SK-N-SH (cell line): ENCODE results near the gene POM121L12. TPM values are rescaled to one million over a fixed set of nuclear protein-coding genes. Genes with fewer than 3 reads are reported as not detected.

ENCODE experiments used
- CTCF ChIA-PET: fragments of 300-600, 350-600 bp; formaldehyde crosslinking; extraction: SDS; loops from one replicate; lab custom pipeline; 2021; lab: Yijun Ruan, JAX
- POLR2A ChIA-PET: fragments of 350-600 bp; sonication (Branson Sonifier 250); formaldehyde crosslinking; extraction: SDS; loops from one replicate; lab custom pipeline; 2020; ENCODE audit warnings: antibody characterized with exemption, inconsistent platforms; lab: Yijun Ruan, JAX
- DNase-seq: peaks from one replicate; pipeline ENCODE4 v3.0.0; 2012
- H2AFZ ChIP-seq: fragments of 200-600 bp; sonication (generic); 2 replicates; pipeline ENCODE4 v1.8.1; 2016; ENCODE audit warnings: antibody characterized with exemption, mild to moderate bottlenecking, low read depth
- H3F3A ChIP-seq: fragments of 200-600 bp; sonication (generic); replicated peaks from 2 replicates; pipeline ENCODE3; 2016; ENCODE audit warnings: antibody characterized with exemption, mild to moderate bottlenecking; ENCODE audit not compliant: insufficient read depth
- H3K27ac ChIP-seq, 2 experiments: fragments of 200-500 bp in 1 of 2; fragments of 200-600 bp in 1 of 2; sonication (Bioruptor generic) in 1 of 2; sonication (generic), shearing (Covaris generic) in 1 of 2; 2 replicates each; pipeline versions ENCODE4 v1.5.1 to v1.6.1; 2014 to 2016; ENCODE audit warnings: low read depth in 2 of 2, inconsistent platforms in 1 of 2, low read length in 1 of 2, mild to moderate bottlenecking in 1 of 2, mixed read lengths in 1 of 2
- H3K27me3 ChIP-seq: fragments of 200-600 bp; sonication (generic), shearing (Covaris generic); 2 replicates; pipeline ENCODE4 v1.6.1; 2016; ENCODE audit warnings: mixed run types; ENCODE audit not compliant: insufficient read depth
- H3K36me3 ChIP-seq, 2 experiments: fragments of 200-500 bp in 1 of 2; fragments of 200-600 bp in 1 of 2; sonication (Bioruptor generic) in 1 of 2; sonication (generic) in 1 of 2; replicated peaks in 1 of 2; 2 replicates each; pipeline versions ENCODE3 to v1.5.1; 2014 to 2016; ENCODE audit warnings: low read length in 1 of 2, mild to moderate bottlenecking in 1 of 2; ENCODE audit not compliant: insufficient read depth in 2 of 2, control insufficient read depth in 1 of 2
- H3K4me1 ChIP-seq, 2 experiments: fragments of 200-500 bp in 1 of 2; fragments of 200-600 bp in 1 of 2; sonication (Bioruptor generic) in 1 of 2; sonication (generic), shearing (Covaris generic) in 1 of 2; 2 replicates each; pipeline versions ENCODE4 v1.5.1 to v1.6.1; 2014 to 2016; ENCODE audit warnings: low read depth in 1 of 2, low read length in 1 of 2, mixed run types in 1 of 2; ENCODE audit not compliant: insufficient read depth in 2 of 2, control insufficient read depth in 1 of 2
- H3K4me2 ChIP-seq: fragments of 200-600 bp; sonication (generic), shearing (Covaris generic); 2 replicates; pipeline ENCODE4 v1.6.1; 2017; ENCODE audit warnings: mixed run types
- H3K4me3 ChIP-seq, 2 experiments: fragments of 200-500 bp in 1 of 2; fragments of 200-600 bp in 1 of 2; sonication (Bioruptor generic) in 1 of 2; sonication (generic), shearing (Covaris generic) in 1 of 2; 2 replicates each; pipeline versions ENCODE4 v1.5.1 to v1.8.1; 2014 to 2016; ENCODE audit warnings: low read depth in 2 of 2, inconsistent platforms in 1 of 2, low read length in 1 of 2, mild to moderate bottlenecking in 1 of 2, mixed read lengths in 1 of 2, moderate library complexity in 1 of 2
- H3K79me2 ChIP-seq: fragments of 200-600 bp; sonication (generic); 2 replicates; pipeline ENCODE4 v1.8.1; 2017; ENCODE audit warnings: mild to moderate bottlenecking; ENCODE audit not compliant: insufficient read depth
- H3K9ac ChIP-seq: fragments of 200-600 bp; sonication (generic); 2 replicates; pipeline ENCODE4 v1.6.1; 2017; ENCODE audit warnings: mixed run types
- H3K9me2 ChIP-seq: fragments of 200-600 bp; sonication (generic); 2 replicates; pipeline ENCODE4 v1.6.1; 2017; ENCODE audit warnings: mixed run types
- H3K9me3 ChIP-seq: fragments of 200-600 bp; sonication (generic); 2 replicates; pipeline ENCODE4 v1.6.1; 2017; ENCODE audit warnings: mixed run types, mild to moderate bottlenecking, moderate library complexity
- H4K20me1 ChIP-seq: fragments of 200-600 bp; sonication (generic); 2 replicates; pipeline ENCODE4 v1.6.1; 2017; ENCODE audit warnings: mild to moderate bottlenecking, mixed run types; ENCODE audit not compliant: insufficient read depth
- ELF1 ChIP-seq: IDR thresholded peaks from 2 replicates; pipeline ENCODE4 v1.4.0; 2012
- EZH2phosphoT487 ChIP-seq: fragments of 200-600 bp; sonication (generic); IDR thresholded peaks from 2 replicates; pipeline ENCODE4 v1.6.1; 2017; ENCODE audit warnings: low read depth, mixed run types, mild to moderate bottlenecking, antibody characterized with exemption, moderate library complexity, borderline replicate concordance
- FOSL2 ChIP-seq: IDR thresholded peaks from 2 replicates; pipeline ENCODE4 v1.4.0; 2012; ENCODE audit warnings: low read depth, mild to moderate bottlenecking, moderate library complexity, borderline replicate concordance
- MAX ChIP-seq: IDR thresholded peaks from 2 replicates; pipeline ENCODE4 v1.4.0; 2012; ENCODE audit warnings: low read depth
- RAD21 ChIP-seq: IDR thresholded peaks from 2 replicates; pipeline ENCODE4 v1.6.1; 2012; ENCODE audit warnings: mild to moderate bottlenecking, low read length
- SMC3 ChIP-seq: IDR thresholded peaks from 2 replicates; pipeline ENCODE4 v1.6.1; 2012; ENCODE audit warnings: low read depth, low read length, improper control_type of control experiment
- TAF1 ChIP-seq: IDR thresholded peaks from 2 replicates; pipeline ENCODE4 v1.6.1; 2012; ENCODE audit warnings: low read depth, mild to moderate bottlenecking, low read length, moderate library complexity, borderline replicate concordance
- TEAD4 ChIP-seq: IDR thresholded peaks from 2 replicates; pipeline ENCODE4 v1.4.0; 2012; ENCODE audit warnings: mild to moderate bottlenecking, borderline replicate concordance; ENCODE audit not compliant: insufficient read depth
- USF1 ChIP-seq: IDR thresholded peaks from 2 replicates; pipeline ENCODE4 v1.4.0; 2012; ENCODE audit warnings: low read depth, borderline replicate concordance
- WGBS: methylation state at CpG from one replicate; pipeline ENCODE4 v1.1.6; 2017; ENCODE audit warnings: low lambda C conversion rate; 5-methylcytosine and 5-hydroxymethylcytosine counted together
- polyA plus RNA-seq, 3 experiments: library from polyadenylated mRNA; depleted of rRNA; stranded (reverse); fragments of >200 nt; gene quantifications; 2 replicates each; pipeline ENCODE4 v1.2.3, GENCODE V29; 2012

The POM121L12 gene
- polyA plus RNA-seq, 1 of the 3 experiments (the other 2 are of a cell fraction): not detected

- Histone ChIP-seq H3F3A (no peaks in the 10 kb centered on the region), H3K4me2 (no peak overlapping the region), H3K4me3 (no peak overlapping the region), H3K9me3 (0 out of 2 replicates have a peak, but pooled peaks cover 2% of the 10 kb centered on the region), H3K79me2 (no peaks in the 10 kb centered on the region), H3K9ac (no peak overlapping the region), H4K20me1 (no peaks in the 10 kb centered on the region), H2AFZ (no peak overlapping the region), H3K36me3 (no peaks in the 10 kb centered on the region), H3K9me2 (no peaks in the 10 kb centered on the region), H3K27ac (no peak overlapping the region), H3K27me3 (no peaks in the 10 kb centered on the region), H3K4me1 (no peaks in the 10 kb centered on the region)
- CTCF ChIA-PET: no interaction called here
- WGBS: 15% methylated on average over 2 of the region's 2 CpGs
- POLR2A ChIA-PET: no interaction called here
- DNase-seq: no peak
- TF ChIP-seq EZH2phosphoT487 (no peak), TAF1 (no peak), MAX (no peak), USF1 (no peak), FOSL2 (no peak), ELF1 (no peak), SMC3 (no peak), RAD21 (no peak), TEAD4 (no peak)
- TF ChIP-seq, all 33 proteins: peak for 0
These were observed 35.5 kb downstream of the POM121L12 start for GRCh38 chr7:53070883-53071282.
